ENCODE data around the gene DNM3. TPM values are rescaled to one million over a fixed set of nuclear protein-coding genes. Genes with fewer than 3 reads are reported as not detected.

DNM3 gene
- total and polyA plus RNA-seq, 2 donors (not counting 3 experiments of a cell fraction or from before 2014, with no cell fraction given): 1.4 to 2.5 TPM

- TF ChIP-seq CTCF (IDR thresholded peaks at IDR 0.05; ENCODE audit: extremely low read depth in 1 of 2, insufficient read depth in 1 of 2, low read depth in 1 of 2, low read length in 2 of 2) (no peak), POLR2A (IDR thresholded peaks at IDR 0.05; ENCODE audit: low read depth, low read length) (no peak), FOS (IDR thresholded peaks at IDR 0.05; ENCODE audit: borderline replicate concordance, insufficient read depth, low read length) (no peak), MYC (IDR thresholded peaks at IDR 0.05; ENCODE audit: low read depth, low read length) (no peak), EZH2 (IDR thresholded peaks at IDR 0.05; ENCODE audit: borderline replicate concordance, low read depth, low read length, severe bottlenecking) (no peak), GATA2 (IDR thresholded peaks at IDR 0.05; ENCODE audit: insufficient read depth, insufficient read length, low read depth, low read length) (no peak)
- no peak overlapping the region for H3K4me3 ChIP-seq (replicated peaks in 1 of 3; ENCODE audit: insufficient read depth in 1 of 3, low read depth in 1 of 3, low read length in 3 of 3)
- no peaks in the 10 kb centered on the region for H3K9me3 ChIP-seq (replicated peaks; ENCODE audit: control insufficient read depth, insufficient read depth, low read length)
- CTCF ChIA-PET: interaction anchor here (1.0 to 3.6 kb wide), 8 partner anchors 34 to 718 kb away, joined by 3 to 142 read pairs (median 12); no protein-coding TSS in a partner anchor
- H4K20me1 ChIP-seq (replicated peaks; ENCODE audit: control insufficient read depth, extremely low read depth, insufficient read depth, low read length): no peaks in the 10 kb centered on the region
- H3K9me1 ChIP-seq (replicated peaks; ENCODE audit: control insufficient read depth, extremely low read depth, insufficient read depth, low read length): no peaks in the 10 kb centered on the region
- peaks cover 8% of the 10 kb centered on the region for H3K4me1 ChIP-seq (ENCODE audit: control insufficient read depth, extremely low read depth, insufficient read depth, low read length)
- dilution Hi-C loops (cut with MboI; ENCODE audit: extremely low pct_ligation_motif_present, low sequenced_read_pairs): loop anchor here (25.0 kb wide), 1 partner anchor 411 kb away; the partner anchor contains the start of gene C1orf105
- H3K9ac ChIP-seq (replicated peaks; ENCODE audit: extremely low read depth, insufficient read depth, low read length): no peak overlapping the region
- H3K27ac ChIP-seq (ENCODE audit: insufficient read depth, low read depth, low read length): no peak overlapping the region
- no peaks in the 10 kb centered on the region for H3K27me3 ChIP-seq (ENCODE audit: control insufficient read depth in 2 of 2, insufficient read depth in 2 of 2, low read length in 2 of 2)
- H3K79me2 ChIP-seq (ENCODE audit: control insufficient read depth, insufficient read depth, low read length): no peaks in the 10 kb centered on the region
- H2AFZ ChIP-seq (ENCODE audit: low read depth, low read length): no peak overlapping the region
- FAIRE-seq (no peak), DNase-seq (ENCODE audit: low read depth, low spot score) (no peak)
- POLR2A ChIA-PET: no interaction called here
- no TSS peak for BruUV-seq (replicated peaks)
- H3K4me2 ChIP-seq (ENCODE audit: insufficient read depth, low read length): no peak overlapping the region
- H3K36me3 ChIP-seq (ENCODE audit: control insufficient read depth in 2 of 2, extremely low read depth in 1 of 2, insufficient read depth in 2 of 2, low read length in 2 of 2): no peaks in the 10 kb centered on the region
- intact Hi-C loops (cut with micrococcal nuclease): no loop called here
Observed at GRCh38 chr1:172001288-172001687, 160.0 kb downstream of the DNM3 start.
